ENCODE results near the gene TTI1. TPM values are rescaled to one million over a fixed set of nuclear protein-coding genes. Genes with fewer than 3 reads are reported as not detected.

TTI1 gene
- total RNA-seq, 4 donors from 2014 or later, result 4.5 to 19.5 (median 9.4) TPM

- Histone ChIP-seq H3K4me1 (peaks cover 0 to 22% (median 4%) of the 10 kb centered on the region in 4 donors), H3K9me3 (peaks cover 11% of the 10 kb centered on the region in 2 donors), H3K27ac (peak overlapping the region in 1 of 4 donors; percentile 0), H3K27me3 (no peaks in the 10 kb centered on the region), H3K4me3 (no peak overlapping the region), H3K36me3 (peaks cover 3 to 19% (median 9%) of the 10 kb centered on the region in 4 donors)
- in situ Hi-C loops (cut with MboI; ENCODE audit: low pct_ligation_motif_present in 1 of 4, low pct_unique_long_range_greater_than_20kb in 1 of 4, low sequenced_read_pairs in 3 of 4) (no loop called here), intact Hi-C loops (cut with DNase I; ENCODE audit: low total_unique reads) (no loop called here)
- no peak for DNase-seq
- 71 to 74% methylated on average over 1 to 2 of the region's 2 CpGs for WGBS, 2 donors (ENCODE audit: low coverage in 1 of 2)
- TF ChIP-seq EP300 (IDR thresholded peaks at IDR 0.05; ENCODE audit: low read depth) (no peak), CTCF (IDR thresholded peaks at IDR 0.05) (no peak), POLR2AphosphoS5 (IDR thresholded peaks at IDR 0.05) (no peak), POLR2A (IDR thresholded peaks at IDR 0.05) (no peak)
These were observed 12.0 kb downstream of the TTI1 start for GRCh38 chr20:38021087-38021772.

GRCh38 chr20:38018385-38018784 lies 14.9 kb downstream of the TTI1 start:
- in situ Hi-C loops (cut with MboI; ENCODE audit: low pct_ligation_motif_present in 1 of 4, low pct_unique_long_range_greater_than_20kb in 1 of 4, low sequenced_read_pairs in 3 of 4) (no loop called here), intact Hi-C loops (cut with DNase I; ENCODE audit: low total_unique reads) (no loop called here)
- DNase-seq, result no peak
- H3K4me3 ChIP-seq, result no peak overlapping the region
- H3K27me3 ChIP-seq, result no peaks in the 10 kb centered on the region
- 97 to 100% methylated on average over 2 of the region's 2 CpGs for WGBS, 2 donors (ENCODE audit: low coverage in 1 of 2)
- peaks cover 0 to 13% (median under 1%) of the 10 kb centered on the region in 4 donors for H3K4me1 ChIP-seq
- peaks cover 11% of the 10 kb centered on the region in 2 donors for H3K9me3 ChIP-seq
- no peak overlapping the region for H3K27ac ChIP-seq
- no peak for TF ChIP-seq EP300 (IDR thresholded peaks at IDR 0.05; ENCODE audit: low read depth)
- TF ChIP-seq POLR2A (IDR thresholded peaks at IDR 0.05), result no peak
- no peak for TF ChIP-seq POLR2AphosphoS5 (IDR thresholded peaks at IDR 0.05)
- no peak for TF ChIP-seq CTCF (IDR thresholded peaks at IDR 0.05)
- peaks cover 3 to 21% (median 12%) of the 10 kb centered on the region in 4 donors for H3K36me3 ChIP-seq

- Histone ChIP-seq H3K27ac (no peak overlapping the region), H3K36me3 (peaks cover 3 to 24% (median 14%) of the 10 kb centered on the region in 4 donors), H3K4me3 (no peak overlapping the region), H3K4me1 (peaks cover 0 to 13% (median 0%) of the 10 kb centered on the region in 4 donors), H3K27me3 (no peaks in the 10 kb centered on the region), H3K9me3 (peaks cover 11% of the 10 kb centered on the region in 2 donors)
- in situ Hi-C loops (cut with MboI; ENCODE audit: low pct_ligation_motif_present in 1 of 4, low pct_unique_long_range_greater_than_20kb in 1 of 4, low sequenced_read_pairs in 3 of 4) (no loop called here), intact Hi-C loops (cut with DNase I; ENCODE audit: low total_unique reads) (no loop called here)
- WGBS, 2 donors (ENCODE audit: low coverage in 1 of 2), result 97 to 100% methylated on average over 1 of the region's 1 CpG
- TF ChIP-seq POLR2AphosphoS5 (IDR thresholded peaks at IDR 0.05) (no peak), EP300 (IDR thresholded peaks at IDR 0.05; ENCODE audit: low read depth) (no peak), POLR2A (IDR thresholded peaks at IDR 0.05) (no peak), CTCF (IDR thresholded peaks at IDR 0.05) (no peak)
- no peak for DNase-seq
These were observed 15.3 kb downstream of the TTI1 start for GRCh38 chr20:38017959-38018358.

GRCh38 chr20:38013887-38014286 lies 19.4 kb downstream of the TTI1 start:
- Histone ChIP-seq H3K36me3 (peaks cover 3 to 44% (median 17%) of the 10 kb centered on the region in 4 donors), H3K4me3 (no peak overlapping the region), H3K4me1 (no peaks in the 10 kb centered on the region), H3K9me3 (peaks cover 11% of the 10 kb centered on the region in 2 donors), H3K27ac (no peak overlapping the region), H3K27me3 (no peaks in the 10 kb centered on the region)
- TF ChIP-seq CTCF (IDR thresholded peaks at IDR 0.05) (no peak), POLR2AphosphoS5 (IDR thresholded peaks at IDR 0.05) (no peak), POLR2A (IDR thresholded peaks at IDR 0.05) (no peak), EP300 (IDR thresholded peaks at IDR 0.05; ENCODE audit: low read depth) (no peak)
- DNase-seq, result no peak
- intact Hi-C loops (cut with DNase I; ENCODE audit: low total_unique reads), result no loop called here
- WGBS, 2 donors (ENCODE audit: low coverage in 1 of 2), result 66 to 100% methylated on average over 1 to 2 of the region's 2 CpGs
- in situ Hi-C loops (cut with MboI; ENCODE audit: low pct_ligation_motif_present in 1 of 4, low pct_unique_long_range_greater_than_20kb in 1 of 4, low sequenced_read_pairs in 3 of 4), result no loop called here
